HFFc6 (cell line): ENCODE measurements around the gene ZNF490. TPM values are rescaled to one million over a fixed set of nuclear protein-coding genes. Genes with fewer than 3 reads are reported as not detected.

ENCODE experiments used
- DNase-seq: peaks from one replicate; pipeline ENCODE4 v3.0.0-alpha.2; 2018
- H3K27ac Mint-ChIP-seq: 2 replicates; pipeline ENCODE4 v1.8.0; 2020; ENCODE audit warnings: mild to moderate bottlenecking, mixed read lengths
- H3K27me3 Mint-ChIP-seq: 2 replicates; pipeline ENCODE4 v1.8.0; 2021; ENCODE audit warnings: mild to moderate bottlenecking, moderate library complexity, mixed read lengths; ENCODE audit not compliant: insufficient read depth
- H3K36me3 Mint-ChIP-seq: 2 replicates; pipeline ENCODE4 v1.8.0; 2021; ENCODE audit warnings: low read depth, mixed read lengths
- H3K4me1 Mint-ChIP-seq: 2 replicates; pipeline ENCODE4 v1.8.0; 2020; ENCODE audit warnings: low read depth, mixed read lengths
- H3K4me3 Mint-ChIP-seq: 2 replicates; pipeline ENCODE4 v1.8.0; 2020; ENCODE audit warnings: mild to moderate bottlenecking, moderate library complexity, mixed read lengths
- H3K9me3 Mint-ChIP-seq: 2 replicates; pipeline ENCODE4 v1.8.0; 2020; ENCODE audit warnings: mild to moderate bottlenecking, mixed read lengths
- CTCF ChIP-seq: fragments of 200-600 bp; sonication (generic); IDR thresholded peaks from 2 replicates; pipeline ENCODE4 v1.5.0; 2021; ENCODE audit warnings: antibody characterized with exemption, mild to moderate bottlenecking
- total RNA-seq, 6 experiments: library from RNA; stranded (reverse); fragmentation: NEBNext Ultra II Directional; extraction: Animal tissue kit (Norgen Biotek cat#: 25700); gene quantifications; 2 replicates in 1 of 6; 3 replicates in 5 of 6; pipeline ENCODE4 v1.2.3, GENCODE V29; 2021

The ZNF490 gene
- total RNA-seq, 6 experiments from 2014 or later = 5.4 to 9.2 (median 7.8) TPM

- H3K4me3 Mint-ChIP-seq = no peak overlapping the region
- H3K36me3 Mint-ChIP-seq = peaks cover 49% of the 10 kb centered on the region
- H3K27me3 Mint-ChIP-seq = no peaks in the 10 kb centered on the region; the same call in 1 of the 2 replicates
- peaks cover 24% of the 10 kb centered on the region for H3K4me1 Mint-ChIP-seq
- no peak overlapping the region for H3K27ac Mint-ChIP-seq
- DNase-seq = no peak
- no peak for TF ChIP-seq CTCF
- peaks cover 39% of the 10 kb centered on the region for H3K9me3 Mint-ChIP-seq
These were observed 7.0 kb upstream of the ZNF490 start for GRCh38 chr19:12617646-12618045.

GRCh38 chr19:12611361-12611699, 717 bp upstream of the ZNF490 start:
- peaks cover 7% of the 10 kb centered on the region; the same call in 1 of the 2 replicates for H3K9me3 Mint-ChIP-seq
- TF ChIP-seq CTCF = no peak
- DNase-seq = peak; percentile 77
- peak overlapping the region; percentile 100 for H3K27ac Mint-ChIP-seq
- no peaks in the 10 kb centered on the region; the same call in 1 of the 2 replicates for H3K27me3 Mint-ChIP-seq
- peaks cover 24% of the 10 kb centered on the region for H3K4me1 Mint-ChIP-seq
- H3K4me3 Mint-ChIP-seq = peak overlapping the region; percentile 100
- peaks cover 24% of the 10 kb centered on the region for H3K36me3 Mint-ChIP-seq

- Mint-ChIP-seq H3K4me3 (no peak overlapping the region), H3K27ac (no peak overlapping the region), H3K36me3 (peaks cover 4% of the 10 kb centered on the region; the same call in 1 of the 2 replicates), H3K27me3 (no peaks in the 10 kb centered on the region; the same call in 1 of the 2 replicates), H3K4me1 (peaks cover 6% of the 10 kb centered on the region), H3K9me3 (no peaks in the 10 kb centered on the region)
- DNase-seq = no peak
- no peak for TF ChIP-seq CTCF
These were observed 3.0 kb downstream of the ZNF490 start for GRCh38 chr19:12607631-12608030.

- no peak for DNase-seq
These were observed 3.8 kb downstream of the ZNF490 start for GRCh38 chr19:12606796-12607195.

GRCh38 chr19:12603714-12604113, 6.9 kb downstream of the ZNF490 start:
- no peak for DNase-seq
- TF ChIP-seq CTCF = no peak
- Mint-ChIP-seq H3K27me3 (no peaks in the 10 kb centered on the region), H3K4me1 (no peaks in the 10 kb centered on the region), H3K27ac (no peak overlapping the region), H3K4me3 (no peak overlapping the region), H3K9me3 (no peaks in the 10 kb centered on the region), H3K36me3 (peaks cover 6% of the 10 kb centered on the region; the same call in 1 of the 2 replicates)

More at GRCh38 chr19:12606796-12607195, 3.8 kb downstream of the ZNF490 start:
- H3K4me1 Mint-ChIP-seq = peaks cover 6% of the 10 kb centered on the region
- peaks cover 4% of the 10 kb centered on the region; the same call in 1 of the 2 replicates for H3K36me3 Mint-ChIP-seq
- H3K4me3 Mint-ChIP-seq = no peak overlapping the region
- H3K9me3 Mint-ChIP-seq = no peaks in the 10 kb centered on the region
- no peaks in the 10 kb centered on the region; the same call in 1 of the 2 replicates for H3K27me3 Mint-ChIP-seq
- H3K27ac Mint-ChIP-seq = no peak overlapping the region
- no peak for TF ChIP-seq CTCF

- Mint-ChIP-seq H3K27me3 (no peaks in the 10 kb centered on the region), H3K9me3 (no peaks in the 10 kb centered on the region), H3K36me3 (peaks cover 19% of the 10 kb centered on the region), H3K4me1 (no peaks in the 10 kb centered on the region), H3K27ac (no peak overlapping the region), H3K4me3 (no peak overlapping the region)
- no peak for TF ChIP-seq CTCF
- DNase-seq = no peak
These were observed 13.0 kb downstream of the ZNF490 start for GRCh38 chr19:12597594-12597993.
